Activated T-cell treated with anti-CD3 and anti-CD28 coated beads, Interleukin-2, amount 50 U/mL, for 4 hours (primary cell): Measurements from ENCODE around the gene EBPL. TPM values are rescaled to one million over a fixed set of nuclear protein-coding genes. Genes with fewer than 3 reads are reported as not detected.
"Not testable (repeated sequence)": the region's sequence is repeated elsewhere in the genome, so short reads cannot be mapped to it uniquely, and the experiment has no call there.

Experiments
- ATAC-seq, 2 donors: fragments of 200-7000 bp; cut with Tn5 transposase; one replicate each; pipeline ENCODE4 v1.10.0; 2021
- DNase-seq: peaks from one replicate; pipeline ENCODE4 v3.0.0-alpha.2; 2020
- H3K27me3 Mint-ChIP-seq: one replicate; pipeline ENCODE4 v1.8.0; 2021; ENCODE audit warnings: low read depth, mixed read lengths
- H3K36me3 Mint-ChIP-seq: one replicate; pipeline ENCODE4 v1.8.0; 2022; ENCODE audit warnings: mixed read lengths; ENCODE audit not compliant: insufficient read depth
- H3K4me1 Mint-ChIP-seq: one replicate; pipeline ENCODE4 v1.8.0; 2021; ENCODE audit warnings: low read depth, mixed read lengths
- H3K4me3 Mint-ChIP-seq: one replicate; pipeline ENCODE4 v1.8.0; 2021; ENCODE audit warnings: mild to moderate bottlenecking, moderate library complexity, mixed read lengths
- H3K9me3 Mint-ChIP-seq: one replicate; pipeline ENCODE4 v1.8.0; 2021; ENCODE audit warnings: mixed read lengths
- total RNA-seq, 3 donors: library from RNA; stranded (reverse); gene quantifications; one replicate each; pipeline ENCODE4 v1.2.1, GENCODE V29; 2021

The EBPL gene
- total RNA-seq, 3 donors from 2014 or later = 36.5 to 59.1 (median 53.4) TPM

- ATAC-seq (no peak), DNase-seq (no peak)
- no peaks in the 10 kb centered on the region for H3K27me3 Mint-ChIP-seq
- no peak overlapping the region for H3K4me3 Mint-ChIP-seq
- peaks cover 28% of the 10 kb centered on the region for H3K4me1 Mint-ChIP-seq
- H3K36me3 Mint-ChIP-seq = no peaks in the 10 kb centered on the region
- H3K9me3 Mint-ChIP-seq = no peaks in the 10 kb centered on the region
These were observed 57.6 kb downstream of the EBPL start for GRCh38 chr13:49633710-49634109.

- H3K9me3 Mint-ChIP-seq = no peaks in the 10 kb centered on the region
- H3K4me3 Mint-ChIP-seq = no peak overlapping the region
- no peaks in the 10 kb centered on the region for H3K36me3 Mint-ChIP-seq
These were observed 59.1 kb downstream of the EBPL start for GRCh38 chr13:49632156-49632555.

GRCh38 chr13:49630580-49630979 lies 60.7 kb downstream of the EBPL start:
- Mint-ChIP-seq H3K4me3 (no peak overlapping the region), H3K27me3 (no peaks in the 10 kb centered on the region)
- no peak for ATAC-seq

More at GRCh38 chr13:49632156-49632555, 59.1 kb downstream of the EBPL start:
- ATAC-seq (no peak), DNase-seq (no peak)
- Mint-ChIP-seq H3K4me1 (peaks cover 37% of the 10 kb centered on the region), H3K27me3 (no peaks in the 10 kb centered on the region)

GRCh38 chr13:49629947-49630346 lies 61.3 kb downstream of the EBPL start:
- Mint-ChIP-seq H3K4me3 (no peak overlapping the region), H3K36me3 (no peaks in the 10 kb centered on the region), H3K27me3 (no peaks in the 10 kb centered on the region), H3K4me1 (peaks cover 22% of the 10 kb centered on the region), H3K9me3 (no peaks in the 10 kb centered on the region)
- DNase-seq (no peak), ATAC-seq (no peak)

More at GRCh38 chr13:49630580-49630979, 60.7 kb downstream of the EBPL start:
- no peak for DNase-seq
- H3K4me1 Mint-ChIP-seq = peaks cover 27% of the 10 kb centered on the region
- H3K9me3 Mint-ChIP-seq = no peaks in the 10 kb centered on the region
- no peaks in the 10 kb centered on the region for H3K36me3 Mint-ChIP-seq

GRCh38 chr13:49629196-49629938 lies 61.9 kb downstream of the EBPL start:
- Mint-ChIP-seq H3K36me3 (no peaks in the 10 kb centered on the region), H3K4me3 (peak overlapping the region; percentile 82), H3K27me3 (no peaks in the 10 kb centered on the region), H3K4me1 (peaks cover 21% of the 10 kb centered on the region), H3K9me3 (no peaks in the 10 kb centered on the region)
- ATAC-seq (no peak), DNase-seq (no peak)

- peak within 1 kb of the TSS; percentile 82 for H3K4me3 Mint-ChIP-seq
- peaks cover 18% of the 10 kb centered on the region for H3K4me1 Mint-ChIP-seq
- H3K9me3 Mint-ChIP-seq = no peaks in the 10 kb centered on the region
- H3K27me3 Mint-ChIP-seq = no peaks in the 10 kb centered on the region
- peak; percentile 87 to 93 for ATAC-seq
- H3K36me3 Mint-ChIP-seq = no peaks in the 10 kb centered on the region
- peak; percentile 39 for DNase-seq
These were observed 63.2 kb downstream of the EBPL start, which contains the start of gene ARL11 for GRCh38 chr13:49627831-49628652. ARL11 (plus strand) TSS chr13:49628507; CDS start chr13:49630448, 1,941 bp downstream.

GRCh38 chr13:49625392-49626079 lies 65.8 kb downstream of the EBPL start:
- Mint-ChIP-seq H3K27me3 (no peaks in the 10 kb centered on the region), H3K9me3 (no peaks in the 10 kb centered on the region), H3K4me1 (peaks cover 17% of the 10 kb centered on the region), H3K36me3 (no peaks in the 10 kb centered on the region), H3K4me3 (no peak overlapping the region)
- no peak for DNase-seq
- no peak for ATAC-seq

- Mint-ChIP-seq H3K9me3 (no peaks in the 10 kb centered on the region), H3K36me3 (no peaks in the 10 kb centered on the region), H3K4me3 (no peak overlapping the region), H3K4me1 (peaks cover 12% of the 10 kb centered on the region), H3K27me3 (peaks cover 4% of the 10 kb centered on the region)
- no peak for DNase-seq
- no peak for ATAC-seq
These were observed 67.1 kb downstream of the EBPL start for GRCh38 chr13:49624229-49624628.

GRCh38 chr13:49622174-49622946 lies 68.9 kb downstream of the EBPL start:
- H3K4me1 Mint-ChIP-seq = no peaks in the 10 kb centered on the region
- ATAC-seq = no peak
- H3K27me3 Mint-ChIP-seq = peaks cover 4% of the 10 kb centered on the region
- no peaks in the 10 kb centered on the region for H3K9me3 Mint-ChIP-seq
- no peak for DNase-seq
- no peaks in the 10 kb centered on the region for H3K36me3 Mint-ChIP-seq
- no peak overlapping the region for H3K4me3 Mint-ChIP-seq

- H3K9me3 Mint-ChIP-seq = no peaks in the 10 kb centered on the region
- no peaks in the 10 kb centered on the region for H3K4me1 Mint-ChIP-seq
- no peak for DNase-seq
- peaks cover 4% of the 10 kb centered on the region for H3K27me3 Mint-ChIP-seq
- peak; percentile 27 to 35 for ATAC-seq
- H3K36me3 Mint-ChIP-seq = no peaks in the 10 kb centered on the region
- peak overlapping the region; percentile 31 for H3K4me3 Mint-ChIP-seq
These were observed 71.1 kb downstream of the EBPL start for GRCh38 chr13:49620170-49620621.

GRCh38 chr13:49616676-49617065 lies 74.6 kb downstream of the EBPL start:
- H3K36me3 Mint-ChIP-seq = no peaks in the 10 kb centered on the region
- ATAC-seq (no peak), DNase-seq (no peak)
- H3K9me3 Mint-ChIP-seq = peaks cover 6% of the 10 kb centered on the region
- no peak overlapping the region for H3K4me3 Mint-ChIP-seq
- H3K4me1 Mint-ChIP-seq = no peaks in the 10 kb centered on the region
- peaks cover 4% of the 10 kb centered on the region for H3K27me3 Mint-ChIP-seq

- ATAC-seq = no peak
- no peaks in the 10 kb centered on the region for H3K4me1 Mint-ChIP-seq
These were observed 75.2 kb downstream of the EBPL start for GRCh38 chr13:49615836-49616675.

GRCh38 chr13:49612042-49612441 lies 79.2 kb downstream of the EBPL start:
- DNase-seq, H3K4me1 Mint-ChIP-seq, ATAC-seq, H3K36me3 Mint-ChIP-seq, H3K9me3 Mint-ChIP-seq, H3K4me3 Mint-ChIP-seq, H3K27me3 Mint-ChIP-seq: not testable (repeated sequence)

More at GRCh38 chr13:49615836-49616675, 75.2 kb downstream of the EBPL start:
- no peak for DNase-seq
- peaks cover 9% of the 10 kb centered on the region for H3K9me3 Mint-ChIP-seq
- peaks cover 4% of the 10 kb centered on the region for H3K27me3 Mint-ChIP-seq
- no peak overlapping the region for H3K4me3 Mint-ChIP-seq
- peaks cover 1% of the 10 kb centered on the region for H3K36me3 Mint-ChIP-seq
